Gastrocnemius medialis (tissue), 4 donors: Measurements from ENCODE around the gene TEX14.

ENCODE experiments used
- CTCF ChIP-seq, 5 experiments: fragments of 450-650 bp in 3 of 5; fragments of 200-600 bp in 2 of 5; sonication (generic) in 2 of 5; IDR thresholded peaks in 4 of 5; conservative IDR thresholded peaks in 1 of 5; 1 replicate in 4 of 5; 2 replicates in 1 of 5; pipeline ENCODE4 v1.5.1; 2016 to 2019; ENCODE audit warnings: antibody characterized with exemption in 5 of 5, mild to moderate bottlenecking in 3 of 5, moderate library complexity in 3 of 5
- POLR2A ChIP-seq, 2 donors: fragments of 450-650 bp; IDR thresholded peaks; one replicate each; pipeline ENCODE4 v1.6.1; 2017; ENCODE audit warnings: antibody characterized with exemption in 2 of 2, mild to moderate bottlenecking in 2 of 2, moderate library complexity in 2 of 2

- no peak for TF ChIP-seq CTCF (IDR thresholded peaks at IDR 0.05 in 4 of 5, conservative IDR thresholded peaks at IDR 0.05 in 1 of 5)
- TF ChIP-seq POLR2A (IDR thresholded peaks at IDR 0.05) = no peak
Measured at GRCh38 chr17:58699771-58700170, 7.9 kb upstream of the TEX14 start.
